ENCODE results near the gene KRTAP6-1. TPM values are rescaled to one million over a fixed set of nuclear protein-coding genes. Genes with fewer than 3 reads are reported as not detected.

The KRTAP6-1 gene
- polyA plus RNA-seq, 1 donor, result not detected

- no peaks in the 10 kb centered on the region for H3K9me3 ChIP-seq (ENCODE audit: control insufficient read depth, low read depth, low read length)
- H3K36me3 ChIP-seq (ENCODE audit: control insufficient read depth, insufficient read depth, low read length), result no peaks in the 10 kb centered on the region
- no peak within 1 kb of the TSS for H3K27ac ChIP-seq (ENCODE audit: low read length)
- H3K4me3 ChIP-seq (ENCODE audit: low read length), result no peak within 1 kb of the TSS
- 100% methylated on average over 1 of the region's 3 CpGs for WGBS (ENCODE audit: insufficient coverage, low lambda C conversion rate)
- H3K4me1 ChIP-seq (ENCODE audit: control insufficient read depth, insufficient read depth, low read length), result no peaks in the 10 kb centered on the region
- no peak for DNase-seq
- no peaks in the 10 kb centered on the region for H3K27me3 ChIP-seq (ENCODE audit: control insufficient read depth, insufficient read depth, low read length)
Observed at GRCh38 chr21:30620522-30620921, 6.8 kb upstream of the KRTAP6-1 start, which contains the start of gene KRTAP20-4. KRTAP20-4 (plus strand) TSS chr21:30620627.

- Histone ChIP-seq H3K36me3 (ENCODE audit: control insufficient read depth, insufficient read depth, low read length) (no peaks in the 10 kb centered on the region), H3K27me3 (ENCODE audit: control insufficient read depth, insufficient read depth, low read length) (no peaks in the 10 kb centered on the region), H3K27ac (ENCODE audit: low read length) (no peak overlapping the region), H3K9me3 (ENCODE audit: control insufficient read depth, low read depth, low read length) (no peaks in the 10 kb centered on the region), H3K4me3 (ENCODE audit: low read length) (no peak overlapping the region), H3K4me1 (ENCODE audit: control insufficient read depth, insufficient read depth, low read length) (no peaks in the 10 kb centered on the region)
- no peak for DNase-seq
Observed at GRCh38 chr21:30620080-30620479, 6.3 kb upstream of the KRTAP6-1 start.

- H3K27ac ChIP-seq (ENCODE audit: low read length), result no peak within 1 kb of the TSS
- peaks cover 3% of the 10 kb centered on the region for H3K9me3 ChIP-seq (ENCODE audit: control insufficient read depth, low read depth, low read length)
- no peaks in the 10 kb centered on the region for H3K4me1 ChIP-seq (ENCODE audit: control insufficient read depth, insufficient read depth, low read length)
- DNase-seq, result no peak
- no peak within 1 kb of the TSS for H3K4me3 ChIP-seq (ENCODE audit: low read length)
- WGBS (ENCODE audit: insufficient coverage, low lambda C conversion rate), result 80% methylated on average over 1 of the region's 2 CpGs
- H3K27me3 ChIP-seq (ENCODE audit: control insufficient read depth, insufficient read depth, low read length), result no peaks in the 10 kb centered on the region
- H3K36me3 ChIP-seq (ENCODE audit: control insufficient read depth, insufficient read depth, low read length), result no peaks in the 10 kb centered on the region
Observed at GRCh38 chr21:30616125-30616524, 2.4 kb upstream of the KRTAP6-1 start, which contains the start of gene KRTAP20-1. KRTAP20-1 (plus strand) TSS chr21:30616425; CDS start chr21:30616455, 30 bp downstream.

- no peak overlapping the region for H3K27ac ChIP-seq (ENCODE audit: low read length)
- H3K4me1 ChIP-seq (ENCODE audit: control insufficient read depth, insufficient read depth, low read length), result no peaks in the 10 kb centered on the region
- H3K4me3 ChIP-seq (ENCODE audit: low read length), result no peak overlapping the region
- peaks cover 3% of the 10 kb centered on the region for H3K9me3 ChIP-seq (ENCODE audit: control insufficient read depth, low read depth, low read length)
- no peak for DNase-seq
- H3K27me3 ChIP-seq (ENCODE audit: control insufficient read depth, insufficient read depth, low read length), result no peaks in the 10 kb centered on the region
- no peaks in the 10 kb centered on the region for H3K36me3 ChIP-seq (ENCODE audit: control insufficient read depth, insufficient read depth, low read length)
Observed at GRCh38 chr21:30615199-30615598, 1.5 kb upstream of the KRTAP6-1 start.

GRCh38 chr21:30612132-30612531 is 1.6 kb downstream of the KRTAP6-1 start:
- 80% methylated on average over 1 of the region's 2 CpGs for WGBS (ENCODE audit: insufficient coverage, low lambda C conversion rate)
- no peak overlapping the region for H3K4me3 ChIP-seq (ENCODE audit: low read length)
- no peak overlapping the region for H3K27ac ChIP-seq (ENCODE audit: low read length)
- peaks cover 3% of the 10 kb centered on the region for H3K9me3 ChIP-seq (ENCODE audit: control insufficient read depth, low read depth, low read length)
- no peaks in the 10 kb centered on the region for H3K36me3 ChIP-seq (ENCODE audit: control insufficient read depth, insufficient read depth, low read length)
- DNase-seq, result no peak
- H3K4me1 ChIP-seq (ENCODE audit: control insufficient read depth, insufficient read depth, low read length), result no peaks in the 10 kb centered on the region
- no peaks in the 10 kb centered on the region for H3K27me3 ChIP-seq (ENCODE audit: control insufficient read depth, insufficient read depth, low read length)

GRCh38 chr21:30605968-30606367 is 7.8 kb downstream of the KRTAP6-1 start:
- WGBS (ENCODE audit: insufficient coverage, low lambda C conversion rate), result 100% methylated on average over 1 of the region's 2 CpGs
- no peak overlapping the region for H3K27ac ChIP-seq (ENCODE audit: low read length)
- no peaks in the 10 kb centered on the region for H3K27me3 ChIP-seq (ENCODE audit: control insufficient read depth, insufficient read depth, low read length)
- no peak for DNase-seq
- H3K9me3 ChIP-seq (ENCODE audit: control insufficient read depth, low read depth, low read length), result peaks cover 3% of the 10 kb centered on the region
- H3K4me1 ChIP-seq (ENCODE audit: control insufficient read depth, insufficient read depth, low read length), result no peaks in the 10 kb centered on the region
- no peaks in the 10 kb centered on the region for H3K36me3 ChIP-seq (ENCODE audit: control insufficient read depth, insufficient read depth, low read length)
- no peak overlapping the region for H3K4me3 ChIP-seq (ENCODE audit: low read length)

- WGBS (ENCODE audit: insufficient coverage, low lambda C conversion rate), result no CpG with 5 or more reads among the region's 1 CpG
- Histone ChIP-seq H3K36me3 (ENCODE audit: control insufficient read depth, insufficient read depth, low read length) (no peaks in the 10 kb centered on the region), H3K4me3 (ENCODE audit: low read length) (no peak within 1 kb of the TSS), H3K4me1 (ENCODE audit: control insufficient read depth, insufficient read depth, low read length) (no peaks in the 10 kb centered on the region), H3K9me3 (ENCODE audit: control insufficient read depth, low read depth, low read length) (peaks cover 3% of the 10 kb centered on the region), H3K27ac (ENCODE audit: low read length) (no peak within 1 kb of the TSS), H3K27me3 (ENCODE audit: control insufficient read depth, insufficient read depth, low read length) (no peaks in the 10 kb centered on the region)
- no peak for DNase-seq
Observed at GRCh38 chr21:30600787-30601186, 12.9 kb downstream of the KRTAP6-1 start, which contains the start of gene KRTAP22-1. KRTAP22-1 (plus strand) TSS chr21:30601087.

- DNase-seq, result no peak
- WGBS (ENCODE audit: insufficient coverage, low lambda C conversion rate), result no CpG with 5 or more reads among the region's 6 CpGs
- Histone ChIP-seq H3K4me3 (ENCODE audit: low read length) (no peak within 1 kb of the TSS), H3K27me3 (ENCODE audit: control insufficient read depth, insufficient read depth, low read length) (no peaks in the 10 kb centered on the region), H3K36me3 (ENCODE audit: control insufficient read depth, insufficient read depth, low read length) (no peaks in the 10 kb centered on the region), H3K27ac (ENCODE audit: low read length) (no peak within 1 kb of the TSS), H3K9me3 (ENCODE audit: control insufficient read depth, low read depth, low read length) (no peaks in the 10 kb centered on the region), H3K4me1 (ENCODE audit: control insufficient read depth, insufficient read depth, low read length) (no peaks in the 10 kb centered on the region)
Observed at GRCh38 chr21:30598802-30599201, 14.9 kb downstream of the KRTAP6-1 start, which contains the start of gene KRTAP6-2. KRTAP6-2 (minus strand) TSS chr21:30598902; CDS start chr21:30598874, 28 bp downstream.

GRCh38 chr21:30592140-30592539 is 21.6 kb downstream of the KRTAP6-1 start, which contains the start of gene KRTAP6-3:
KRTAP6-3 (plus strand) TSS chr21:30592440; CDS start chr21:30592446, 6 bp downstream.
- Histone ChIP-seq H3K4me1 (ENCODE audit: control insufficient read depth, insufficient read depth, low read length) (no peaks in the 10 kb centered on the region), H3K36me3 (ENCODE audit: control insufficient read depth, insufficient read depth, low read length) (no peaks in the 10 kb centered on the region), H3K4me3 (ENCODE audit: low read length) (no peak within 1 kb of the TSS), H3K27ac (ENCODE audit: low read length) (no peak within 1 kb of the TSS), H3K9me3 (ENCODE audit: control insufficient read depth, low read depth, low read length) (peaks cover 2% of the 10 kb centered on the region), H3K27me3 (ENCODE audit: control insufficient read depth, insufficient read depth, low read length) (no peaks in the 10 kb centered on the region)
- no CpG with 5 or more reads among the region's 4 CpGs for WGBS (ENCODE audit: insufficient coverage, low lambda C conversion rate)
- DNase-seq, result no peak

- Histone ChIP-seq H3K36me3 (ENCODE audit: control insufficient read depth, insufficient read depth, low read length) (no peaks in the 10 kb centered on the region), H3K27me3 (ENCODE audit: control insufficient read depth, insufficient read depth, low read length) (no peaks in the 10 kb centered on the region), H3K4me3 (ENCODE audit: low read length) (no peak within 1 kb of the TSS), H3K9me3 (ENCODE audit: control insufficient read depth, low read depth, low read length) (peaks cover 2% of the 10 kb centered on the region), H3K4me1 (ENCODE audit: control insufficient read depth, insufficient read depth, low read length) (no peaks in the 10 kb centered on the region), H3K27ac (ENCODE audit: low read length) (no peak within 1 kb of the TSS)
- DNase-seq, result no peak
Observed at GRCh38 chr21:30590297-30590696, 23.4 kb downstream of the KRTAP6-1 start, which contains the start of gene KRTAP22-2. KRTAP22-2 (minus strand) TSS chr21:30590397.

GRCh38 chr21:30582870-30583269 is 30.9 kb downstream of the KRTAP6-1 start:
- no peaks in the 10 kb centered on the region for H3K9me3 ChIP-seq (ENCODE audit: control insufficient read depth, low read depth, low read length)
- no peak overlapping the region for H3K27ac ChIP-seq (ENCODE audit: low read length)
- WGBS (ENCODE audit: insufficient coverage, low lambda C conversion rate), result 100% methylated on average over 1 of the region's 1 CpG
- no peak for DNase-seq
- H3K4me3 ChIP-seq (ENCODE audit: low read length), result no peak overlapping the region
- H3K27me3 ChIP-seq (ENCODE audit: control insufficient read depth, insufficient read depth, low read length), result no peaks in the 10 kb centered on the region
- H3K4me1 ChIP-seq (ENCODE audit: control insufficient read depth, insufficient read depth, low read length), result no peaks in the 10 kb centered on the region
- H3K36me3 ChIP-seq (ENCODE audit: control insufficient read depth, insufficient read depth, low read length), result no peaks in the 10 kb centered on the region

All from large intestine (tissue), 3 donors.